A673 (cell line): Measurements from ENCODE around the gene SERHL2. TPM values are rescaled to one million over a fixed set of nuclear protein-coding genes. Genes with fewer than 3 reads are reported as not detected.
"Not testable (repeated sequence)": the region's sequence is repeated elsewhere in the genome, so short reads cannot be mapped to it uniquely, and the experiment has no call there.

Source experiments
- BruUV-seq: library from RNA; stranded (reverse); fragments of 400-500 nt; replicated peaks from 2 replicates; lab custom pipeline; 2021; lab: Mats Ljungman, UMichigan
- CTCF ChIA-PET: fragments of 300-600 bp; sonication (Branson Sonifier 250); formaldehyde crosslinking; loops from one replicate; lab custom pipeline; 2022; ENCODE audit warnings: antibody characterized with exemption; lab: Charles Lee
- POLR2A ChIA-PET: fragments of 300-600 bp; sonication (Branson Sonifier 250); formaldehyde crosslinking; loops from one replicate; lab custom pipeline; 2022; ENCODE audit warnings: antibody characterized with exemption; ENCODE audit not compliant: low non-redundant PET; lab: Charles Lee
- DNase-seq: peaks from one replicate; pipeline ENCODE4 v3.0.0-alpha.2; 2015; ENCODE audit warnings: low spot score
- H3K27ac ChIP-seq: fragments of 200-600 bp; sonication (generic); 2 replicates; pipeline ENCODE4 v1.5.1; 2016; ENCODE audit warnings: mixed run types, low read depth, mild to moderate bottlenecking, mixed read lengths, antibody characterized with exemption, low read length; ENCODE audit not compliant: poor library complexity, severe bottlenecking
- H3K27me3 ChIP-seq: fragments of 200-600 bp; sonication (generic); replicated peaks from 2 replicates; pipeline ENCODE4 v1.6.1; 2017; ENCODE audit warnings: mixed run types, low read depth, mild to moderate bottlenecking, mixed read lengths, antibody characterized with exemption, low read length; ENCODE audit not compliant: insufficient read depth, poor library complexity
- H3K36me3 ChIP-seq: fragments of 200-600 bp; sonication (generic); 2 replicates; pipeline ENCODE4 v1.6.1; 2016; ENCODE audit warnings: mixed run types, mild to moderate bottlenecking, mixed read lengths, antibody characterized with exemption, low read length; ENCODE audit not compliant: insufficient read depth, poor library complexity, severe bottlenecking
- H3K4me1 ChIP-seq: fragments of 200-600 bp; sonication (generic); 2 replicates; pipeline ENCODE4 v1.6.1; 2017; ENCODE audit warnings: mixed run types, mild to moderate bottlenecking, mixed read lengths, antibody characterized with exemption, low read length; ENCODE audit not compliant: insufficient read depth, poor library complexity, severe bottlenecking
- H3K4me3 ChIP-seq: fragments of 200-600 bp; sonication (generic); 2 replicates; pipeline ENCODE4 v1.5.1; 2016; ENCODE audit warnings: low read depth, mixed run types, mild to moderate bottlenecking, mixed read lengths, low read length; ENCODE audit not compliant: poor library complexity, severe bottlenecking
- H3K9me3 ChIP-seq: fragments of 200-600 bp; sonication (generic); 2 replicates; pipeline ENCODE4 v1.6.1; 2016; ENCODE audit warnings: mixed run types, low read depth, mild to moderate bottlenecking, mixed read lengths, antibody characterized with exemption, low read length; ENCODE audit not compliant: poor library complexity, severe bottlenecking
- EZH2 ChIP-seq: fragments of 200-600 bp; sonication (generic); IDR thresholded peaks from 2 replicates; pipeline ENCODE4 v1.6.1; 2017; ENCODE audit warnings: borderline replicate concordance, low read depth, mild to moderate bottlenecking, mixed read lengths, antibody characterized with exemption, low read length; ENCODE audit not compliant: poor library complexity, severe bottlenecking
- intact Hi-C: fragments of 100-400 bp; cut with micrococcal nuclease; formaldehyde crosslinking; loops from one replicate; pipeline ENCODE4 v1.10.0; 2022; ENCODE audit not compliant: unreplicated experiment
- total RNA-seq: library from RNA; stranded (reverse); gene quantifications from 2 replicates; pipeline ENCODE4 v1.2.3, GENCODE V29; 2021
- TF ChIP-seq, protein P1 (sequence below): fragments of 300-800, 200-600 bp; sonication (generic); conservative IDR thresholded peaks from 2 replicates; pipeline ENCODE4 v1.5.1; 2017; ENCODE audit warnings: low read depth, mild to moderate bottlenecking, antibody characterized with exemption, low read length, moderate library complexity, mixed read lengths

Gene SERHL2
- total RNA-seq, 1 experiment from 2014 or later: 0.49 TPM

DNA sequence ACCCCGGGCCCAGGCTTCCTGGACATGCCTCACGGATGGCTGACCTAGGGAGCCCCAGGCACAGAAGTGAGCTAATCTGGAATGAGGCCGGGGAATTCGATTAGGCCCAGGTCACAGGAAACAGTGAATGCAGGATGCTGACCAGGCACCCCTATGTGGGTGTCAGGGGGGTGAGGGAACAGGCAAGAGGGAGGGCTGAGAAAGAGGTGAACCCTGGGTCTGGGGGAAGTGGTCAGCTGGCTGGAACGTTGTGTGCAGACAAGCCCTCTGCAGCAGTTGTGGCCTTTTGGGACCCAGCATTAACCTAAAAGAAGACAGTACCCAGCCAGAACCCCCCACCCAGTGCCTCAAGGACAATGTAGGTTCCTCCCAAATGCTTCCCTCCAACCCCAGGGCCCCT lies 8.1 kb downstream of the SERHL2 start:
- ChIA-PET POLR2A (no interaction called here), CTCF (no interaction called here)
- no peak for TF ChIP-seq EZH2
- TF ChIP-seq, protein P1, sequence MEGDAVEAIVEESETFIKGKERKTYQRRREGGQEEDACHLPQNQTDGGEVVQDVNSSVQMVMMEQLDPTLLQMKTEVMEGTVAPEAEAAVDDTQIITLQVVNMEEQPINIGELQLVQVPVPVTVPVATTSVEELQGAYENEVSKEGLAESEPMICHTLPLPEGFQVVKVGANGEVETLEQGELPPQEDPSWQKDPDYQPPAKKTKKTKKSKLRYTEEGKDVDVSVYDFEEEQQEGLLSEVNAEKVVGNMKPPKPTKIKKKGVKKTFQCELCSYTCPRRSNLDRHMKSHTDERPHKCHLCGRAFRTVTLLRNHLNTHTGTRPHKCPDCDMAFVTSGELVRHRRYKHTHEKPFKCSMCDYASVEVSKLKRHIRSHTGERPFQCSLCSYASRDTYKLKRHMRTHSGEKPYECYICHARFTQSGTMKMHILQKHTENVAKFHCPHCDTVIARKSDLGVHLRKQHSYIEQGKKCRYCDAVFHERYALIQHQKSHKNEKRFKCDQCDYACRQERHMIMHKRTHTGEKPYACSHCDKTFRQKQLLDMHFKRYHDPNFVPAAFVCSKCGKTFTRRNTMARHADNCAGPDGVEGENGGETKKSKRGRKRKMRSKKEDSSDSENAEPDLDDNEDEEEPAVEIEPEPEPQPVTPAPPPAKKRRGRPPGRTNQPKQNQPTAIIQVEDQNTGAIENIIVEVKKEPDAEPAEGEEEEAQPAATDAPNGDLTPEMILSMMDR: no peak
- Histone ChIP-seq H3K4me3 (no peak overlapping the region), H3K4me1 (no peaks in the 10 kb centered on the region), H3K27ac (no peak overlapping the region), H3K27me3 (no peaks in the 10 kb centered on the region), H3K9me3 (no peaks in the 10 kb centered on the region), H3K36me3 (no peaks in the 10 kb centered on the region)
- intact Hi-C loops: no loop called here
- no TSS peak for BruUV-seq
- DNase-seq: no peak

DNA sequence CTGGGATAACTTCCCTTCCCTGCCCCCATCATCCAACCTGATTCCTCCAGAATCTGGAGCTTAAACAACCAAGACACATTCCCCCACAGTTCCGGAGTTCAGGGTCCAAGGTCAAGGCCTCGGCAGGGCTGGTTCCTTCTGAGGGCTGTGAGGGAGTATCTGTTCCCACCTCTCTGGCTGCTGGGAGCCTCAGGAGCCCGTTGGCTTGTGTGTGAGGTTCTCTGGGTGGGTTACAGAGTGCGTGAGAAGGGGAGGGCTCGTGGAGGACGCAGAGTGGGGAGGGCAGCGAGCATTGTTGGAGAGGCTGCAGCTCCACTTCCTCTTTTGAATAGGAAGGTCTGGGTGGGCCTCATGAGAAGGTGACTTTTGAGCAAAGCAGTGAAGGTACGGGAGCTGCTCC lies 8.5 kb downstream of the SERHL2 start:
- H3K9me3 ChIP-seq: no peaks in the 10 kb centered on the region
- CTCF ChIA-PET: no interaction called here
- BruUV-seq: no TSS peak
- intact Hi-C loops: no loop called here
- H3K27ac ChIP-seq: no peak overlapping the region
- no peak overlapping the region for H3K4me3 ChIP-seq
- no peak for TF ChIP-seq EZH2
- TF ChIP-seq, protein P1: no peak
- POLR2A ChIA-PET: no interaction called here
- H3K36me3 ChIP-seq: no peaks in the 10 kb centered on the region
- no peak for DNase-seq
- H3K4me1 ChIP-seq: no peaks in the 10 kb centered on the region
- no peaks in the 10 kb centered on the region for H3K27me3 ChIP-seq

DNA sequence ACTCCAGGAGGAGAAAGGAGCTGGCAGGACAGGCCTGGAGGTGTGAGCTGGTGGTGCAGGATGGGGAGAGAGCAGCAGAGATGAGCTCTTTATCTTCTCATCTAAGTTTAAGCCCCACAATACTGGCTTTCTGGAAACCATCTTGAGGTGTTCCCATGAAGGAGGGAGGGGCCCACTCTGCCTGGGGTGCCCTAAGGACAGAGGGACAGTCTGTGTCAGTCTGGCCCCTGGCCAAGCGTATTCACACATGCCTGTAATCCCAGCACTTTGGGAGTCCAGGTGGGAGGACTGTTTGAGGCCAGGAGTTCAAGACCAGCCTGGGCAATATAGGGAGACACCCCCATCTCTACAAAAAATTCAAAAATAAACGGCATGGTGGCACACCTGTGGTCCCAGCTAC lies 8.9 kb downstream of the SERHL2 start:
- Histone ChIP-seq H3K4me1 (no peaks in the 10 kb centered on the region), H3K36me3 (no peaks in the 10 kb centered on the region), H3K27me3 (no peaks in the 10 kb centered on the region), H3K4me3 (no peak overlapping the region), H3K27ac (no peak overlapping the region), H3K9me3 (no peaks in the 10 kb centered on the region)
- ChIA-PET POLR2A (no interaction called here), CTCF (no interaction called here)
- DNase-seq: no peak
- intact Hi-C loops: no loop called here
- TF ChIP-seq, protein P1: no peak
- no peak for TF ChIP-seq EZH2
- BruUV-seq: no TSS peak

DNA sequence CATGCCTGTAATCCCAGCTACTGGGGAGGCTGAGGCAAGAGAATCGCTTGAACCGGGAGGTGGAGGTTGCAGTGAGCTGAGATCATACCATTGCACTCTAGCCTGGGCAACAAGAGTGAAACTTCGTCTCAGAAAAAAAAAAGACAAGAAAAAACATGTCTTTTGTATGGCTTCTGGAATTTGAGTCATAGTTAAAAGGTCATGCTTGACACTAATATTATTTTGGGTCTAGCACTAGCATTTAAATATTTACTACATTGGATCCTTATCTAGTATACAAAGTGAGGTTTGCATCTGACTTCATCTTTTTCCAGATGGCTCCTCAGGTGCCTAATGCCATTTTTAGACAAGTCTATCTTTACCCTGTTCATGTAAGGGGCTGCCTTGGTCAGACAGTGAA lies 10.2 kb downstream of the SERHL2 start:
- POLR2A ChIA-PET, BruUV-seq, H3K4me3 ChIP-seq, intact Hi-C loops, H3K27ac ChIP-seq, H3K9me3 ChIP-seq, H3K27me3 ChIP-seq, CTCF ChIA-PET, DNase-seq, H3K36me3 ChIP-seq, H3K4me1 ChIP-seq: not testable (repeated sequence)
